Hepatocyte (in vitro differentiated cells): Measurements from ENCODE around the gene CSNK1G1.

Experiments
- EZH2 ChIP-seq: fragments of 200-600 bp; sonication (generic); IDR thresholded peaks from 2 replicates; pipeline ENCODE4 v1.6.1; 2016; ENCODE audit warnings: antibody characterized with exemption, mild to moderate bottlenecking, borderline replicate concordance
- TF ChIP-seq, protein P1 (sequence below): fragments of 200-600 bp; sonication (generic); IDR thresholded peaks from 2 replicates; pipeline ENCODE4 v1.5.1; 2016; ENCODE audit warnings: antibody characterized with exemption, mild to moderate bottlenecking; ENCODE audit not compliant: poor library complexity

DNA sequence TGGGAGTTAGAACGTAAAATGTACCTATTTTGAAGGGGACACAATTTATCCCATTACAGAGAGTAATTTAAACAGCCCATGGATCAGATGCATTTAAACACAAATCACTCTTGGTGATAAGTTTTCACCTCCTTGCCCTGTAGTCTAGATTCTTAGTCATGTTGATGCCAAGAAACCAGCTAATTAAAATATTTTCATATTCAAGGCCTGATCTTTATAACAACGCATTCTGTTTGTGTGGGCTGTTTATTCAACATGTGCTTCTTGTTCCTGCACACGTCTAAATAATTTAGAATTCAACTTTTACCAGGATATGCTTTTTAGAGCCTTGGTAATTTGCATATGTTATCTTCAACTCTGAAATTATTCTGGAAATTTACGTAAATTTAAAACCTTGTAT, 234.4 kb downstream of the CSNK1G1 start:
- TF ChIP-seq, protein P1, sequence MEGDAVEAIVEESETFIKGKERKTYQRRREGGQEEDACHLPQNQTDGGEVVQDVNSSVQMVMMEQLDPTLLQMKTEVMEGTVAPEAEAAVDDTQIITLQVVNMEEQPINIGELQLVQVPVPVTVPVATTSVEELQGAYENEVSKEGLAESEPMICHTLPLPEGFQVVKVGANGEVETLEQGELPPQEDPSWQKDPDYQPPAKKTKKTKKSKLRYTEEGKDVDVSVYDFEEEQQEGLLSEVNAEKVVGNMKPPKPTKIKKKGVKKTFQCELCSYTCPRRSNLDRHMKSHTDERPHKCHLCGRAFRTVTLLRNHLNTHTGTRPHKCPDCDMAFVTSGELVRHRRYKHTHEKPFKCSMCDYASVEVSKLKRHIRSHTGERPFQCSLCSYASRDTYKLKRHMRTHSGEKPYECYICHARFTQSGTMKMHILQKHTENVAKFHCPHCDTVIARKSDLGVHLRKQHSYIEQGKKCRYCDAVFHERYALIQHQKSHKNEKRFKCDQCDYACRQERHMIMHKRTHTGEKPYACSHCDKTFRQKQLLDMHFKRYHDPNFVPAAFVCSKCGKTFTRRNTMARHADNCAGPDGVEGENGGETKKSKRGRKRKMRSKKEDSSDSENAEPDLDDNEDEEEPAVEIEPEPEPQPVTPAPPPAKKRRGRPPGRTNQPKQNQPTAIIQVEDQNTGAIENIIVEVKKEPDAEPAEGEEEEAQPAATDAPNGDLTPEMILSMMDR, result no peak
- TF ChIP-seq EZH2, result no peak
